Esophagus (tissue), 2 donors: ENCODE measurements around the gene GLB1L3. TPM values are rescaled to one million over a fixed set of nuclear protein-coding genes. Genes with fewer than 3 reads are reported as not detected.
"Not testable (repeated sequence)": the region's sequence is repeated elsewhere in the genome, so short reads cannot be mapped to it uniquely, and the experiment has no call there.

Source experiments
- H3K27ac ChIP-seq, 2 donors: one replicate each; pipeline ENCODE4 v1.5.1; 2013; ENCODE audit warnings: low read depth in 2 of 2, mild to moderate bottlenecking in 2 of 2, inconsistent platforms in 1 of 2, low read length in 1 of 2, moderate library complexity in 1 of 2
- H3K27me3 ChIP-seq, 2 donors: one replicate each; pipeline ENCODE4 v1.6.1; 2013; ENCODE audit warnings: low read length in 2 of 2, control low read depth in 1 of 2, mild to moderate bottlenecking in 1 of 2; ENCODE audit not compliant: insufficient read depth in 2 of 2, control insufficient read depth in 1 of 2
- H3K36me3 ChIP-seq, 2 donors: one replicate each; pipeline ENCODE4 v1.6.1; 2013; ENCODE audit warnings: low read length in 1 of 2; ENCODE audit not compliant: control insufficient read depth in 2 of 2, insufficient read depth in 2 of 2
- H3K4me1 ChIP-seq, 2 donors: one replicate each; pipeline ENCODE4 v1.6.1; 2013; ENCODE audit warnings: low read length in 1 of 2; ENCODE audit not compliant: control insufficient read depth in 2 of 2, insufficient read depth in 2 of 2
- H3K4me3 ChIP-seq, 2 donors: one replicate each; pipeline ENCODE4 v1.5.1; 2013; ENCODE audit warnings: low read length in 2 of 2, mild to moderate bottlenecking in 2 of 2, low read depth in 1 of 2, moderate library complexity in 1 of 2
- H3K9me3 ChIP-seq, 2 donors: one replicate each; pipeline ENCODE4 v1.6.1; 2013; ENCODE audit warnings: mild to moderate bottlenecking in 2 of 2, low read depth in 1 of 2, low read length in 1 of 2, moderate library complexity in 1 of 2; ENCODE audit not compliant: control insufficient read depth in 2 of 2, insufficient read depth in 1 of 2
- WGBS, 2 donors: extraction: QIAGEN DNeasy Blood & Tissue Kit; methylation state at CpG; one replicate each; pipeline ENCODE4 v1.1.7; 2013; 5-methylcytosine and 5-hydroxymethylcytosine counted together
- polyA plus RNA-seq, 2 donors: library from polyadenylated mRNA; stranded (reverse); fragments of 200-250 nt; gene quantifications; one replicate each; pipeline ENCODE4 v1.2.3, GENCODE V29; 2013
- donor health status: healthy with polysubstance abuse.
- donor health status: Bipolar disorder and iron deficiency.

Gene GLB1L3
- polyA plus RNA-seq, 2 donors = 0.04 to 0.08 TPM

GRCh38 chr11:134282121-134283045 is 6.2 kb downstream of the GLB1L3 start:
- H3K27ac ChIP-seq = no peak overlapping the region

GRCh38 chr11:134283461-134284230 is 7.5 kb downstream of the GLB1L3 start:
- Histone ChIP-seq H3K9me3 (no peaks in the 10 kb centered on the region), H3K36me3 (no peaks in the 10 kb centered on the region), H3K4me3 (no peak overlapping the region), H3K27ac (no peak overlapping the region), H3K4me1 (peaks cover 0 to 4% of the 10 kb centered on the region in 2 donors), H3K27me3 (no peaks in the 10 kb centered on the region)
- 87 to 90% methylated on average over 16 of the region's 16 CpGs for WGBS, 2 donors

More at GRCh38 chr11:134282121-134283045, 6.2 kb downstream of the GLB1L3 start:
- H3K27me3 ChIP-seq = peaks cover 0 to 2% of the 10 kb centered on the region in 2 donors
- H3K36me3 ChIP-seq = no peaks in the 10 kb centered on the region
- peaks cover 4% of the 10 kb centered on the region in 2 donors for H3K9me3 ChIP-seq
- no peak overlapping the region for H3K4me3 ChIP-seq
- 77 to 83% methylated on average over 22 of the region's 22 CpGs for WGBS, 2 donors
- H3K4me1 ChIP-seq = peaks cover 0 to 4% of the 10 kb centered on the region in 2 donors

- not testable (repeated sequence) for H3K27ac ChIP-seq, H3K9me3 ChIP-seq, H3K4me3 ChIP-seq, H3K27me3 ChIP-seq, H3K36me3 ChIP-seq, H3K4me1 ChIP-seq
- WGBS, 2 donors = 77 to 86% methylated on average over 5 of the region's 5 CpGs
Observed at GRCh38 chr11:134284349-134284748, 8.2 kb downstream of the GLB1L3 start.

- peaks cover 0 to 2% of the 10 kb centered on the region in 2 donors for H3K9me3 ChIP-seq
- no peak overlapping the region for H3K4me3 ChIP-seq
- 93% methylated on average over 12 of the region's 12 CpGs for WGBS, 2 donors
- no peak overlapping the region for H3K27ac ChIP-seq
- H3K27me3 ChIP-seq = no peaks in the 10 kb centered on the region
- peaks cover 0 to 2% of the 10 kb centered on the region in 2 donors for H3K4me1 ChIP-seq
- no peaks in the 10 kb centered on the region for H3K36me3 ChIP-seq
Observed at GRCh38 chr11:134287561-134287960, 11.4 kb downstream of the GLB1L3 start.

- Histone ChIP-seq H3K4me3 (no peak overlapping the region), H3K4me1 (no peaks in the 10 kb centered on the region), H3K36me3 (no peaks in the 10 kb centered on the region), H3K27me3 (no peaks in the 10 kb centered on the region), H3K9me3 (peaks cover 0 to 2% of the 10 kb centered on the region in 2 donors), H3K27ac (no peak overlapping the region)
- WGBS, 2 donors = 93 to 94% methylated on average over 13 of the region's 13 CpGs
Observed at GRCh38 chr11:134288486-134288885, 12.3 kb downstream of the GLB1L3 start.

- Histone ChIP-seq H3K9me3 (peaks cover 0 to 2% of the 10 kb centered on the region in 2 donors), H3K4me1 (no peaks in the 10 kb centered on the region), H3K36me3 (no peaks in the 10 kb centered on the region), H3K27ac (no peak overlapping the region), H3K4me3 (no peak overlapping the region), H3K27me3 (no peaks in the 10 kb centered on the region)
- WGBS, 2 donors = 82 to 86% methylated on average over 4 of the region's 4 CpGs
Observed at GRCh38 chr11:134289167-134289566, 13.0 kb downstream of the GLB1L3 start.

- Histone ChIP-seq H3K27ac (no peak overlapping the region), H3K4me1 (no peaks in the 10 kb centered on the region), H3K36me3 (no peaks in the 10 kb centered on the region), H3K9me3 (peaks cover 0 to 2% of the 10 kb centered on the region in 2 donors), H3K4me3 (no peak overlapping the region), H3K27me3 (no peaks in the 10 kb centered on the region)
- 47% methylated on average over 10 to 12 of the region's 12 CpGs for WGBS, 2 donors
Observed at GRCh38 chr11:134289789-134290188, 13.6 kb downstream of the GLB1L3 start.

- WGBS, 2 donors = 88 to 90% methylated on average over 7 of the region's 7 CpGs
- Histone ChIP-seq H3K4me3 (no peak overlapping the region), H3K9me3 (peaks cover 0 to 2% of the 10 kb centered on the region in 2 donors)
Observed at GRCh38 chr11:134290646-134291045, 14.5 kb downstream of the GLB1L3 start.

GRCh38 chr11:134291196-134291595 is 15.0 kb downstream of the GLB1L3 start:
- Histone ChIP-seq H3K36me3 (no peaks in the 10 kb centered on the region), H3K27ac (no peak overlapping the region), H3K9me3 (peaks cover 0 to 2% of the 10 kb centered on the region in 2 donors), H3K4me3 (no peak overlapping the region), H3K27me3 (no peaks in the 10 kb centered on the region), H3K4me1 (no peaks in the 10 kb centered on the region)
- WGBS, 2 donors = 75 to 90% methylated on average over 6 of the region's 6 CpGs

More at GRCh38 chr11:134290646-134291045, 14.5 kb downstream of the GLB1L3 start:
- H3K27me3 ChIP-seq = no peaks in the 10 kb centered on the region
- no peaks in the 10 kb centered on the region for H3K36me3 ChIP-seq
- H3K27ac ChIP-seq = no peak overlapping the region
- no peaks in the 10 kb centered on the region for H3K4me1 ChIP-seq
